Measurements from ENCODE around the gene AADACL3. TPM values are rescaled to one million over a fixed set of nuclear protein-coding genes. Genes with fewer than 3 reads are reported as not detected.
A peak's percentile ranks its signal among the peaks of the same experiment; 100 is the strongest.

The AADACL3 gene
- total and polyA plus RNA-seq, 2 of the 13 experiments (the other 11 are each of a cell fraction or from before 2014, with no cell fraction given), result not detected

- TF ChIP-seq SAP130 (CRISPR knock-in tag; IDR thresholded peaks at IDR 0.05; ENCODE audit: low read depth) (no peak), ATF4 (CRISPR knock-in tag; IDR thresholded peaks at IDR 0.05) (peak in 1 of 2 experiments; percentile 71; a peak in 1 of 4 replicates), ZNF530 (CRISPR knock-in tag; IDR thresholded peaks at IDR 0.05; ENCODE audit: low read depth) (no peak), ZNF24 (IDR thresholded peaks at IDR 0.05) (no peak), AKNA (CRISPR knock-in tag; IDR thresholded peaks at IDR 0.05; ENCODE audit: borderline replicate concordance) (no peak), ZNF510 (CRISPR knock-in tag; IDR thresholded peaks at IDR 0.05; ENCODE audit: low read depth) (no peak), FOXJ3 (CRISPR knock-in tag; IDR thresholded peaks at IDR 0.05; ENCODE audit: borderline replicate concordance) (no peak), TSC22D2 (CRISPR knock-in tag; IDR thresholded peaks at IDR 0.05; ENCODE audit: borderline replicate concordance) (no peak), CEBPB (IDR thresholded peaks at IDR 0.05; ENCODE audit: borderline replicate concordance, low read depth, low read length) (peak; percentile 81), ZFP91 (CRISPR knock-in tag; IDR thresholded peaks at IDR 0.05; ENCODE audit: borderline replicate concordance) (no peak), CEBPG (CRISPR knock-in tag; IDR thresholded peaks at IDR 0.05) (peak; percentile 31; the same call in 1 of the 2 replicates)
- ATAC-seq, result no peak
- H3K79me2 ChIP-seq (ENCODE audit: insufficient read depth, low read length), result no peaks in the 10 kb centered on the region
- FAIRE-seq, result no peak
- no peak overlapping the region for H3K4me3 ChIP-seq (replicated peaks in 1 of 3; ENCODE audit: insufficient read depth in 1 of 3, low read depth in 2 of 3, low read length in 3 of 3)
- BruUV-seq (replicated peaks), result no TSS peak
- no peaks in the 10 kb centered on the region for H3K9me3 ChIP-seq (ENCODE audit: low read length)
- in situ Hi-C loops (cut with HindIII; ENCODE audit: extremely low pct_ligation_motif_present, low pct_unique_long_range_greater_than_20kb) (no loop called here), intact Hi-C loops (cut with micrococcal nuclease; ENCODE audit: unreplicated experiment) (no loop called here)
- H3K9ac ChIP-seq (ENCODE audit: insufficient read depth, low read depth, low read length), result no peak overlapping the region
- no peaks in the 10 kb centered on the region for H3K36me3 ChIP-seq (replicated peaks in 1 of 2; ENCODE audit: control insufficient read depth in 1 of 2, insufficient read depth in 2 of 2, low read length in 2 of 2)
- H3K27ac ChIP-seq (ENCODE audit: extremely low read length, insufficient read depth, low read length), result no peak overlapping the region
- CTCF ChIA-PET (ENCODE audit: low intra/inter-chr PET ratio, low total read pairs), result no interaction called here
- no peaks in the 10 kb centered on the region for H3K4me1 ChIP-seq (ENCODE audit: insufficient read depth, low read length)
- no peaks in the 10 kb centered on the region for H4K20me1 ChIP-seq (ENCODE audit: insufficient read depth, low read length)
- peaks cover 3 to 15% of the 10 kb centered on the region in 2 experiments; a peak in 4 of 5 replicates for H3K27me3 ChIP-seq (ENCODE audit: control insufficient read depth in 1 of 2, insufficient read depth in 2 of 2, low read length in 2 of 2)
- DNase-seq (ENCODE audit: low spot score), result no peak
- POLR2A ChIA-PET, result no interaction called here
- 24% methylated on average over 9 of the region's 10 CpGs for WGBS (ENCODE audit: low lambda C conversion rate)
- no peak overlapping the region for H2AFZ ChIP-seq (ENCODE audit: low read length)
- no peak overlapping the region for H3K4me2 ChIP-seq (ENCODE audit: low read depth, low read length)
Observed at GRCh38 chr1:12692967-12693782, 22.7 kb upstream of the AADACL3 start.

Data from HepG2 (cell line).